COLO668 (cell line): ENCODE data around the gene PIM2.
"Not testable (repeated sequence)": the region's sequence is repeated elsewhere in the genome, so short reads cannot be mapped to it uniquely, and the experiment has no call there.

Experiments
- DNase-seq: peaks from one replicate; lab custom pipeline; 2025; ENCODE audit not compliant: unreplicated experiment; lab: John Stamatoyannopoulos, UW

Gene PIM2

GRCh38 chrX:48908600-48908999 lies 10.2 kb downstream of the PIM2 start:
- DNase-seq = no peak

- no peak for DNase-seq
Measured at GRCh38 chrX:48905090-48905790, 13.6 kb downstream of the PIM2 start.

DNA sequence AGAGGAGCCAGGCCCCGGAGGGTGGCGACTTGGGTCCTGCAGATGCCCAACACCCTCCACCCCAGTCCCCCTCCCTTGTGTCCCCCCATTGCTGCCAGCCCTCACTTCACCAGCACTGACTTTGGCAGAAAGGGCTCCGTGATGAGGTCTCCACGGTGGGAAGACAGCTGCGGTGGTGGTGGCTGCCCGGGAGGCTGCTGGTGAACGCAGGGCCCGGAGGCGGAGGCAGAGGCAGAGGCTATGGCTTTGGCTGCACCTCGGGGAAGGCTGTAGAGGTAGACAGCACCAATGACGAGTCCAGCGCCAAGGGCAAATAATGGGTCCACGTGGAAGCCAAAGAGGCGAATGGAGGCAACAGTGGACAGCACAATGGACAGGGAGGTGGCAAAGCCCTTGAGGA lies 14.2 kb downstream of the PIM2 start:
- DNase-seq = no peak

GRCh38 chrX:48904180-48904579 lies 14.6 kb downstream of the PIM2 start:
- no peak for DNase-seq

GRCh38 chrX:48903290-48903689 lies 15.5 kb downstream of the PIM2 start:
- DNase-seq = no peak

DNA sequence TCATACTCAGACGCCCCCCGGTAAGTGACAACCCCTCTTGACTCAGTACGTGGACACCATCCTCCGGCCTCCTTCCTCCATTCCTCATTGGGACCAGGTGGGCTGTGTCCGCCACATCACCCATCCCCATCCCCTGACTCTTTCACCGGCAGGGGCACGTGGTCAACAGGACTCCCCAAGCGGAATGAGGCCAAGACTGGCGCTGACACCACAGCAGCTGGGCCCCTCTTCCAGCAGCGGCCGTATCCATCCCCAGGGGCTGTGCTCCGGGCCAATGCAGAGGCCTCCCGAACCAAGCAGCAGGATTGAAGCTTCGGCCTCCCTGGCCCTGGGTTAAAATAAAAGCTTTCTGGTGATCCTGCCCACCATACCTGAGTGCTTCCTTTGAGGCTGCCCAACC lies 16.0 kb downstream of the PIM2 start:
- DNase-seq = no peak

DNA sequence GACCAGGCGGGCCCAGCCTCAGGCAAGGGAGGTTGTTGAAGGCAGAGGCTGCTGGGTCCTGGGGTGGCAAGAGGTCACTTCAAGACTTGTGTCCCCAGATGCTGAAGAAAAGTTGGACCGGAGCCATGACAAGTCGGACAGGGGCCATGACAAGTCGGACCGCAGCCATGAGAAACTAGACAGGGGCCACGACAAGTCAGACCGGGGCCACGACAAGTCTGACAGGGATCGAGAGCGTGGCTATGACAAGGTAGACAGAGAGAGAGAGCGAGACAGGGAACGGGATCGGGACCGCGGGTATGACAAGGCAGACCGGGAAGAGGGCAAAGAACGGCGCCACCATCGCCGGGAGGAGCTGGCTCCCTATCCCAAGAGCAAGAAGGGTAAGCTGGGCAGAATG lies 16.7 kb downstream of the PIM2 start:
- DNase-seq = no peak

GRCh38 chrX:48901069-48901468 lies 17.8 kb downstream of the PIM2 start:
- DNase-seq = no peak

- DNase-seq = no peak
Measured at GRCh38 chrX:48899078-48899410, 19.8 kb downstream of the PIM2 start.

GRCh38 chrX:48897625-48898306 lies 21.1 kb downstream of the PIM2 start, which contains the start of the genes PQBP1 and TIMM17B:
TSS of gene PQBP1 (plus strand) at chrX:48897930. CDS start at chrX:48898510, 580 bp downstream.
TSS of gene TIMM17B (minus strand) at chrX:48897768. CDS start at chrX:48897749, 19 bp downstream.
- DNase-seq = peak; percentile 93

DNA sequence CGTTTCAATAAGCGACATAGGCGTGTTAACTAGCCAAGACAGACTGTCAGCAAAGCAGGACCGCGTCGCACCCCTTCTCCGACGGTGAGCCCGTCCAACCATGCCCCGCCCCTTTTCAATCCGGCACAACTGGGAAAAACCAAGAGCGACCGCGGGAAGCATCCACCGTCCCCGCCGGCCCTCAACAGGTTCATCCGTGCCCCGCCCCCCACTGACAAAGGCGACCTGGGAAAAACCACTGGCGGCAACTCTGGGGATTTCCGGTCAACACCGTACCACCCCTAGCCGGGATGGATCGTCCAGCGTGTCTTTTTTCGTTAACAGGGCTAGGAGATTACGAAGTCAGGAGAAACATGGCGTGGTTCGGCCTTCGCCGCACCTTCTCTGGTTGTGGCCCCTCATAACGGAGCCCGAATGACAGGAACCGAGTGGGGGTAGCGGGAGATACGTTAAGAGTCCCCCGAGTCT lies 21.6 kb downstream of the PIM2 start:
- peak; percentile 91 for DNase-seq

- DNase-seq = peak; percentile 3
Measured at GRCh38 chrX:48896611-48897011, 22.2 kb downstream of the PIM2 start.

- no peak for DNase-seq
Measured at GRCh38 chrX:48894891-48895290, 23.9 kb downstream of the PIM2 start.

DNA sequence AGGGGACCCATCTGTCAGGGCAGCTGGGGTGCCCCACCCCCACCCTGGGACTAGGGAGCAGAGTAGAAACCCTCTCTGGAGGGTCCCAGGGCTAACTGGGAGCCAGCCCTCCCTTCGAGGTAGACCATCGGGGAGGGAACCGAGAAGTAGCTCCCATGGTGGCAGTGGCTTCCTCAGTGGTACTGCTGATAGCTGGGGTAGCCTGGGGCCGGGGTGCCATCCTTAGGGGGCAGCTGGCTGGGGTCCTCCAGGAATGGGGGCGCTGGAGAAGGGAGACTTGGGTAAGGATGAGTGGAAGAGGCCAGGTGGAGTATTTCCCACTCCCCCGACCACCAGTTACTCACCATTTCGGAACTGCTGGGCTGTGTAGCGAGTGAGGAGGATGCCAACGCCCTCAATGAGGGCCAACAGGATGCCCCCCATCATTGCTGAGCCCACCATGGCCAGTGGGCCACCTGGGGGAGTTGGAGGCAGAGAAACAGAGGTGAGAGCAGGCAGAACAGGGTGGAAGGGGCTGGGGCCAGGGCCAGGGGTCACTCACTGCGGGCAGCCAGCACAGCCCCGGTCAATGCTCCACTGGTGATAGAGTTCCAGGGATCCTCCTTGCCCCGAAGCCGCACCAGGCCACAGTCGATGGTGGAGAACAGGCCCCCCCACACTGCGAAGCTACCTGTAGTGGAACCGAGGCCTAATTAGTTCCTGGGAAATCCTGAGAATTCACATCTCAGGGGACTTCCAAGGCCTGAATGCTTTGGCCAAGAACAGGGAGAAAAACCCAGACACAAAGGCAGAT lies 25.1 kb downstream of the PIM2 start:
- no peak for DNase-seq

DNA sequence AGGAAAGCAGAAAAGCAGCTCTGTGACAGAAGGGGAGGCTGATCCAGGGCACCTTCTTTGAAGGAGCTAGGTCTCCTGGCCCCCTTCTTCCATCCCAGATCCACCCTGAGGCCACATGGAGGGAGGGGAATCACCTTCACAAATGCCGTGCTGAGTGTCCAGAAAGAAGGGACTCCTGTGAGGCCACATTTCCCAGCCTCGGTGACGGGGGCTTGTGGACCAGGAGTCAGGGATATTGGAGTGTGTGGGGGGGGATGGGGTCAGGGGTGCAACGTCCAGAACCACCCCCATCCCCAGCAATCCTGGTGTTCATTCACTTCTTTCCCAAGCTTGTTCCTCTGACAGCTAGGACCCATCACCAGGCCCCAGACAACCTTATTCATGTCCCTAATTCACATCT lies 25.9 kb downstream of the PIM2 start:
- DNase-seq = no peak

DNA sequence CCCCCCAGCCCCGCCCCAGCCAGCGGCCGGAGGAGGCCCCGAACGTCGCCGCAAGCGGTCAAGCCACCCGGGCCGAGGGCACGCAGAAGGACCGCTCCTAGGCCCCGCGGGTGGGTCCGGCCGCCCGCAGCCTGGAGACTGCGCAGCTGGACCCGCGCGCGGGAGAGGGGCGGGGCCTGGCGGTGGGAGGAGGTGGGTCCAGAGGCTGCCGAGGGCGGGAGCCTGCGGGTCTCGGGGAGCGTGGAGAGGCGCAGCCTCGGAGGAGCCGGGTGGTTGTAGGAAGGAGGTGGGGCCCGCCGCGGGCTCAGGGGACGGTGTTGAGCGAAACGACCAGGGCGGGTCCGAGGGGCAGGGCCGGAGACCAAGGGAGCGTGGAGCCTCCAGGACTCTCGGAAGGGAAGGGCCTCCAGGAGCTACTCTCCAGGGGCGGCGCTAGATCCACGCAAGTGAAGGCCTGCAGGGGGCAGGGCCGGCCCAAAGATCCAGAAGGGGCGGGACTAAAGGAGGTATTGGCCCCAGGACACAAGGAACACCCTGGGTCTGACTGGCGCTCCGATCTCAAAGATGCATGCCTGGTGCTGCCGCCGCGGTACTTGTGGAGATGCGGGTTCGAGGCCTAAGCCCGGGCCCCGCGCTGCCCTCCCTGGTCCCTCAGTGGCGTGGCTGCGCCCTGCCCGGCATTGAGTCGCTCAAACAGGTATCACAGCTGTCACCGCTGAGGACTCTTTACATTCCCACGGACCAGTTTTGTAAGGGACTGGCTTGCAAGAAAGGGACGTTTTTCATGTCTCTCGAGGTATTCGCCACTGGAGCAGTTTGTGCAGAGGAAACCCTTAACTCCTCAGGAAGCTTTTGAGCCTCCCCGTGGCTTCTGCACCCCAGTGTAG lies 27.2 kb downstream of the PIM2 start:
- peak; percentile 83 for DNase-seq

DNA sequence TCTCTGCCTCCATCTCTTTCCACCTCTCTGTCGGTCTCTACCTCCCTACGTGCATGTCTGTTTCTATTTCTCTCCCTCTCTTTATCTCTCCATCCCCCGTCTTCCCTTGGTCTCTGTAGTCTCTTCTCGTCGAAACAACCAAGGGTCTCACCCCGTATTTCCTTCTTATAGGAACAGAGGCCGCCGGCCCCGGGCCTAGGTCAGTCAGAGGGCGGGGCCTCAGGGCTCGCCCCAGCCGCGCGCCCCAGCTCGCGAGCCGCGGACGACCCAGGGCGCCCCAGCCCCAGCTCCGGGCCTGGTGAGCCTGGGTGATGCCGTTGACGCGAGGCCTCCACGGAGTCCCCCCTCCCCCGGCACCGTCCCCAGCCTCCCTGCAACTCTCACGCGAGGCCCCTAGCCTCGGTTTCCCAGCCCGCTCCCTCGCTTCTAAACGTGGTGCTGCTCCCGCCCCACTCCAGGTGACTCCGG lies 27.9 kb downstream of the PIM2 start:
- peak; percentile 27 for DNase-seq

DNA sequence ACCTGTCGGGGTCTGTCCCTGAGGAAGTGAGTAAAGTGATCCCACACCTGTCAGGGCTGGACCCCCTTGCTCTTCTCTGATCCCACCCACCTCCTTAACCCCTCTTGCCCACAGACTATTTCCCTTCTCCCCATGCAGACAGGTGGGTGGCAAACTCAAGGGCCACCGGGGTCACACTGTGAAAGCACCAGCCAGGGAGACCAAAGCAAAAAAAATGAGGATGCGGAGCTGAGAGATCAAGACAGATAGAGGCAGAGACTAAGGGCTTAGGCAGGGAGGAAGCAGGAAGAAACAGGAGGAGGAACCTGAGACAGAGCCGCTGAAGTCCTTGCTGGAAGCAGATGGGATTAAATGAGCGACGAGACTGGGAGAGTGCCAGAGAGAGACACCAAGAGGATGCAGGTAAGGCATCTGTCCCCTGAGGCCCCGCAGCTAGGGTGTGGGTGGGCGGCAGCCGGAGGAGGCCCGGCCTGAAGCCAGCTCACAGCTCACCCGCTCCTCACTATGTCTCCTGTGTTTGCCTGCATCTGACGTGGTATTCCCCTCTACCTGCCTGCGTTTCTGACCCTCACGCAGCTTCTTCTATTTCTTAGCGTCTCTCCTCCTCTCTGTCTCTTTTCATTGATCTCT lies 28.4 kb downstream of the PIM2 start:
- no peak for DNase-seq

DNA sequence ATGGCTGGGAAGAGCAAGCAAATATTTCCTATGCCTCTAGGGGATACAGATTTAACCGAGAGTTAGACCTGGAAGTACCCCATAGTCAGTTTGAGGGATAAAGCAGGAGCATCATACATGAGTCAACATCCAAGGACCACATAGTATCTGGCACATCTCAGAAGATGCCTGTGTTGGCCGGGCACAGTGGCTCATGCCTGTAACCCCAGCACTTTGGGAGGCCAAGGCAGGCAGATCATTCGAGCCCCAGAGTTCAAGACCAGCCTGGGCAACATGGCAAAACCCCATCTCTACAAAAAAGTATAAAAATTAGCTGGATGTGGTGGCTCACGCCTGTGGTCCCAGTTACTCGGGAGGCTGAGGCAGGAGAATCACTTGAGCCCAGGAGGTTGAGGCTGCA lies 32.2 kb downstream of the PIM2 start:
- not testable (repeated sequence) for DNase-seq

GRCh38 chrX:48883729-48884128 lies 35.1 kb downstream of the PIM2 start:
- DNase-seq = no peak
